NCI-H146 treated with DMSO at 0.1 percent for 48 hours (cell line): ENCODE results near the gene C9orf152.

Experiments used
- DNase-seq: peaks from one replicate; lab custom pipeline; 2025; ENCODE audit not compliant: unreplicated experiment; lab: John Stamatoyannopoulos, UW

C9orf152 gene

DNA sequence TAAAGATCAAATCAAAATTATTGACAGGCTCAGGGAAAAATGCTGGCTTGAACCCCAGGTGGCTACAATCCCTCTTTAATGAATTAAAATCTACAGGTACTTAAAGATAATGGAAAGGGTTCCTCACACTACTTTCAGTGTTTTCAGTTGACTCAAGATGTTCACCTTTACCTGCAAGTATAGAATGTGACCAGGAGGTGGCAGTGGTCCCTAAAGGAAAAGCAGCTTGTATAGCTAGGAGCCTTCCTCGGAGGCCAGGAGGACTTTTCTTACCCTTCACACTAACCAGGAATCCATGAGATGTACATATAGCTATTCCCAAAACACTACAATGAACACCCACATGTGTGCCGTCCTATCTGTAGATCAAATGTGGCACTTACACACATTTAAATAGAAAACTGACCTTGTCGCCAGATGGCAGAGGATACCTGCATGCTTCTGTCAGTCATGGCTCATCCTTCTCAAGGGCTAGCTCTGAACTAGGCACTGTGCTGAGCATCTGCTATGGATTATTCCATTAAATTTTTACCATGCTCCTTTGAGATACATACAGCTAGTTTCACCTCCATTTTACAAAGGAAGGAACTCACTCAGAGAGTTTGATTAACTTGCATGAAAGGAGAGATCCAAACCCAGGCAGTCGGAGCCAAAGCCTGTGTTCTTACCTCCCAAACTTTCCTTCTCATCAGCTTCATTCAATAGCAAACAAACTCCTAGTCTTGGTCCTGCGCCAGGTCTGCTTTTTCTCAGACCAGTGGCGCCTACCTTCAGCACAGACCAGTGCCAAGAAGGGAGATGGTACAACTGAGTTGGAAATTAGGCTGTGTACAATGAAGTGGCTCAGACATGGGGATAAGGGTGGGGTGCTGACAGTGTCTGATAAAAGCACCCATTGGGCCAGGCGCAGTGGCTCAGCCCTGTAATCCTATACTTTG, 24.5 kb downstream of the C9orf152 start:
- DNase-seq = peak; percentile 17

DNA sequence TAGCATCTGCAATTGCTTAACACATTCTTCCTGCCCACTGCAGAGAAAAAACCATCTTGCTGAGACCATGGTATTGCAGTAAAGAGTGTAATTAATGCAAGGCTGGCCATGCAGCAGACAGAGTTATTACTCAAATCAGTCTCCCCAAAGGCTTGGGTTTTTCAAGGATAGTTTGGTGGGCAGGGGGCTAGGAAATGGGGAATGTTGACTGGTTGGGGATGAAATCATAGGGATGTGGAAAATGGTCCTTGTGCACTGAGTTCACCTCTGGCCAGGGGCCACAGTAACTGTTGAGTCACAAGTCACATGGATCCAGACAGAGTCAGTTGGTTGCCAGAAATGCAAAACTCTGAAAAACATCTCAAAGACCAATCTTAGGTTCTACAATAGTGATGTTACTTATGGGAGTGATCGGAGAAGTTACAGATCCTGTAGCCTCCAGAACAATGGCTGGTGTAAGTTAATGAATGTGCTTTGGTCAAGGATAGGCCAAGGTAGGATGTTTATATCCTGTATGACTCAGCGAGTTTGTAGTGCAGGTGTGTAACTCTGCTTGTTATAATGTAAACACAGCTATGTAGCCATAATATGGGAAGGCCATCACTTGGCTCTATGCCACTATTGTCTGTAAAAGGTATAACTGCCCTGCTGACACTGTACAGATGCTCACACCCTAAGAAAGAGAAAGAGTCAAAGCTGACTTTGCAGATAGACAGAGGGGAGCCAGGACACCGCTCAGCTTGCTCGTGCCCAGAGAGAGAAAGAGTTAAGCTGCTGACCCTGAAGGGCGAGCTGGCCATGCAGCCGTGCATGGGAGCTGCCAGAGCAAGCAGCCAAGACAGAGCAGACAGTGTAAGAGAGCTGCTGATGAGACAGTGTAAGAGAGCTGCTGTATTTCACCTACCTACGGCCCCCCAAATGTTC, 27.2 kb downstream of the C9orf152 start:
- no peak for DNase-seq

DNA sequence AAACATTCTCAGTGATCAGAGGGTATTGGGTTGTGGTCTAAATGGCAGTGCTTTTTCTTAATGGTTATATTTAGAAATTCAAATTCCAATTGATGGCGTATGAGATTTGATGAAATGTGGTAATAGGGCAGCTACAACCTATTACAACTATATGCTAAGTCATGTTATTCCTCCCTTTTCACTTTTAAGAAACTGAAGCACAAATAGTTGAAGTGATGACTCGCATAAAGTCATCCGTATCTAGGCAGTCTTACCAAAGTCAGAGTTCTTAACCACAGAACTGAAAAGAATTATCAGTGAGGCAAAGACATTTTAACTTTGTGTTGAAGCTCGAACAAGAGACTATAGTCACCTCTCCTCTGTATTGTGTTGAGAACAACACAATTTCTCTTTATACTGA, 28.2 kb downstream of the C9orf152 start:
- DNase-seq = no peak

DNA sequence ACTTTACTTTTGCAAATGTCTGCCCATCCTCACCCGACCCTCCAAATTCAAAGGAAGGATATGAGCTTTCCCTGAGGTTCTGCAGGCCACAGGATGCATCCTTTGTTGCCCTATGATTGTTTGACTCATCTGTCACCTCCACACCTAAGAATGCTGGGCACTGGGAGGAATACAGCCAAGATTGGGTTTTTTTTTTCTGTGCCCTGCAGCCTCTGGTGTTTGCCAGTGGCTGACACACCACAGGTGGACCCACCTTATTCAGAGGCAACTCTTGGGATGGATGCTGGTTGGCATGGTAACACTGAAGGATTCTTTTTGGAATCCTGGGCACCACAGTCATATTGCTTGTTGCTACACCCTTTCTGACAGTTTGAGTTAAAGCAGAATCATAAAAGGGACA, 29.7 kb downstream of the C9orf152 start:
- DNase-seq = no peak

DNA sequence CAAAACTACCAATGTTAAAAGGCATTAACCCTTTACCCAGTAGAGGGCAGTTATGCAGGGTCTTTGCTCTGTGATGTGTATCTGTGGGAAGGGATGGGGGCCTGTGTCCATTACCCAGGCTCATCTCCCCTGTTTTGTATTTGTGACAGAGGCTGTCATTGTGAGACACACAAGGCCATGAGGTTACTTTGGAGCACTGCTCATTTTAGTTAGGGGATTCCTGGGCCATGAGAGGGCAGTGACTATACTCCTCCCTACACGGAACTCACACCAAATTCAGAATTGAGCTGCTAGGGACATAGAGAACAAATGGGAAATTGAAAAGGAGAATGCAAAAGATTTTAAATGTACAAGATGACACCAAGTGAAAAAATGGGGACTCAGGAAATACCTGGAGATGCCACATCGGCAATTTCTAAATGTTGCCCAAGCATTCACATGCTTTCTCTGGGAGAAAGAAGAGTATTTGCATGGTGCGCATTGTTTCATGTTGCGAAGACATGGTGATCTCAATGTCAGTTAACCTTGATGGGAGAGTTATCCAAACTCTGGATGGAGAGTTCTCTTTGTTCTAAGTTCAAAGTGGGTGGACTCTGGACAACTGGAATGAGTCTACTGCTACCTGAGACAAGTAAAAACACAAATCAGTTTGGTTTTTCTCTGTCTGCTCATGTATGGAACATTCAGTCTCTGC, 32.5 kb downstream of the C9orf152 start:
- DNase-seq = no peak

DNA sequence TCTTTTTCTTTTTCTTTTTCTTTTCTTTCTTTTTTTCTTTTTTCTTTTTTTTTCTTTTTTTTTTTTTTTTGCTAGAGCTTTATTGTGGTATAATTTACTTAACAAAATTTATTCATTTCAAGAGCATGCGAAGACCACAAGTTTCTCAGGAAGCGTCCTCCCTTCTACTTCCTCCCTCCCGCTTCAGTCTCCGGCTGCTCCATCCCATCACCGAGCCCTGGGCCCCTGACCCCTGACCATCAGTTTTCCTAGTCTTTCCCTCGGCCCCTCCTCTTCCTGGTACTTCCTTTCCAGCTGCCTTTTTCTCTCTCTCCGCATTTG, 34.7 kb downstream of the C9orf152 start:
- DNase-seq = no peak

DNA sequence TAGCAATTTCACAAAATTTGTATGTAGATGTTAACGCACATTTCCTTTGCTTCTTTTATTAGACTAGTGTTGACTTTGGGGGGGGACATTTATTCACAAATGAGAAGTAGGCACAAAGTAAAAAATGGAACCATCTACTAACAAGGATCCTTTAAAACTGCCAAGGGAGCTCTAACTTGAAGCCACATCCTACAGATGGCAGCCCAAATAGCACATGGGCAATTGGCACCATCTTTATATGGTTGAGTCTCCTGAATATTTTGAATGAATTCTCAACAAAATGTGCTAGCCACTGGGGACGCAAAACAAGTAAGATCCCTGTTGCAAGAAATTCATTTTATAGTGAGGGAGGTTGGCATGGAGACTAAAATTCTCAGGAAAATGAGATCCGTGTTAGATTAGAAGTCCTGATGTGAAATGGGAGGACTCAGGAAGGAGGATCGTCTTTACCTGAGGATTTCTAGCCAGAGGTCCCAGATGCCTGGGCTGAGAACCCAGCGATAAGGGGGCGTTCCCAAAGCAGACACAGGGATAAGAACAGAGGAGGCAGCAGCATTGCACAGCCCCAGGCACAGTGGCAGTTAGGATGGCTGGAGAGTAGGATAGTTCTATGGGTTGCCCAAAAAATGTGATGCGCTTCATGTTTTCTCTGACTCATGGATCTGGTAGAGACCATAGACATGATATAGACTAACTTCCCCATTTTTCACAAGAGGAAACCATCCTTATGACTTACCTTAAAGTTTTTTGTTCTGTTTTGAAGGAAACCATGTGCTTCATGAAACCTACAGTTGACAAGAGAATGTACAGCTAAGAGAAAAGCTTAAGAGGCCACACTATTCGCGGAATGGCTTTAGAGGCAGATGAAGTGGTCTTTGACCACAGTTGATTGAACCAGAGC, 37.4 kb downstream of the C9orf152 start:
- DNase-seq = no peak

DNA sequence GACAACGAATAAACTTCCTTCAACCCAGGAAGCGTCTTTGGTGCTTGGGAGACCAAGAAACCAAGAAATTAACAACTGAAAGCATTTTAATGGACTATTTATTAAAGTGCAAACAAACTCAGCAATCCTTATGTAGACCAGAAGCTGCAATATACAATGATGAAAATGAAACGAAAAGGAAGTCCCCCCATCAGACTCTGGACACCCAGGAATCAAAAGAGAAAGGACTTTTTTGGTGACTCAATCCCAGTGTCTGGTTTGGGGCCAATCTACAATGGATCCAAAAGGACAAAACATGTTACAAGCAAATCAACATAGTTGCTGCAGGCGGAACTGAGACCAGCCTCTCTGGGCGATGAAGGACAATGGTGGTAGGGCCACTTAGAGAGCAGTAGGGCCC, 39.5 kb downstream of the C9orf152 start:
- DNase-seq = no peak

DNA sequence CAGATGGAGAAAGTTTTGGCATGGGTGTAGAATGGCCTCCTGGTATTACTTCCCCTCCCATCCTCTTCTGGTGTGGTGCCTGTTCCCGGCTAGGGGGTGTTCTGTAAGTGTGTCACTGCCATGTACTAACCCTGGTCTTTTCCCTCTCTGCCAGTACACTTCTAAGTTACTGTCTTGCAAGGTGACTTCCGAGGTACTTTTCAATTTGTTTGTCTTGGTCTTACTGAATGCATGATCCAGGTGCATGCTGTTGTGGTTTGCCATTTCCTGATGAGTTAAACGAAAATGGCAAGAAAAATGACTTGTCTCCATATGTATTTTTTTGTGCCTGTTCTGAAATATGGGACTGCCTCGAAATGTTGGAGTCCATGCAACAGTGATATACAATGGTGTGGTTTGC, 46.0 kb downstream of the C9orf152 start:
- no peak for DNase-seq

DNA sequence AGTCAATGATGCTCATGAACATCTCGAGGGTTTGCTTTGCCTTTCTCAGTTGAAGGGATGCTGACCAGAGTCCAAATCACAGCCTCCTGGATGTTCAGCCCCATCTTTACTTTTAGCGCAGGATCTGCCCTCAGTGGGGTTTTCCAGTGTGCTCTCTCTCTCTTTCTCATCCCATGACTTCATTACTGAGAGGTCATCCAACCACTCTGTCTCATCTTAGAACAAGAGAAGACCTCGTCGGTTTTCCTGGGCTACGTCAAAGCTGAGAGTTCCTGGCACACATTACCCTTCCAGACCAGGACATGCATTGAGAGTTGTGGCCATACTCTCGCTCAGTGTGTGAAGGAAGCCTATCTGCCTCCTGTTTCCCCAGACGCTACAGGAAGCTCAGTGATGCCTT, 47.3 kb downstream of the C9orf152 start:
- no peak for DNase-seq

DNA sequence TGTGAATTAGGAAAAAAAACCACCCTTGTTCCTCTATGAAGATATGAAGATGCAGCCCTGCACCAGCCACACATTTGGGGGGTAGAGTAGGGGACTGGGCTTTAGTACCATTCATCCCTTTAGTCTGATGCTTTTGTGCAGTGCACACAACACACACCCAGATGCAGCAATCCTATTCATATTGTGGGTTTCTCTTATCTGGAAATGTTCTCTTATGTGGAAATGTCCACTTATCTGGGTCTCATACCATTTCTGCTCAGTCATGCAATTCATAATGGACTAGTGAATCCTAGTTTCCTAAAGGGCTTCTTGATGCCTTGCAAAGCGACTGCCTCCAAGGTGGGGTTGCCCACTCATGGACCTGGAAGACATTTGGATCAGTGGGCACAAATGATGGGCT, 47.8 kb downstream of the C9orf152 start:
- no peak for DNase-seq

DNA sequence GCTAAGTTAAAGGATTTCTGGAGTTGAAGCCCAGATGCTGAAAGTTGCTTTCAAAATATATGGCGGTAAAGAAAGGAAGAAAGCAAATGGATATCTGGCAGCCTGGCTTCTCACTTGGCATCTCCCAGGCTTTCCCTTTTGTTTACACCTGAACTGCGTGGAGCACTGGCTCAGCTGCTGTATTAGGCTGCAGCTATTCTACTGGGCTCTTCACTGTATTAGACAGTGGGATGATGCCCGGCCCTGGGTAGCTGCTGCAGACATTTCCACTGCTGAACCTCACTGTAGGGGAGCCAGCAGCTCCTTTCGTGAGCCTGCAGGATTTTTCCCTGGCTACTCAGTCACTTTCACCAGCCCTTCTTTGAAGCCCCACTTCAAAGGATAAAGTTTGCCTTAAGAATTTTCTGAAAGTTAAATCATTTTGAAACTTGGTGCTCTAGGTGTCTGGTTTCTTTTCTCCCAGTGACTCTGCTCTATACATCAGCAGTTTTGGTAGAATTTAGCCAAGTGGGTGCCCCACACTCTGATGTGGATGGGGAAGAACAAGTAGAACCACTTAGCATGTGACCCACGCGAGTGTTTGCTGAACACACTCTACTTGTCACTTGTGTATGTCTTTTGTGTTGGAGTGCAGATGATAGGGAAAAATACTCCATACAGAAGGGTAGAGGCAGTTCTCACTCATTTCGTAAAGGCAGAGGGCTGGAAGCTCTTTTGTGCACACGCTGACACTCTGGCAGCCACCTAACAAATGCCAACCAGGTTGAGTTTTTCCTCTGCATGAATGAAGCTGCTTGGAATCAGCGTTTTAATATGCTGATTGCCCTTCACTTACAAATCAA, 49.9 kb downstream of the C9orf152 start:
- no peak for DNase-seq

DNA sequence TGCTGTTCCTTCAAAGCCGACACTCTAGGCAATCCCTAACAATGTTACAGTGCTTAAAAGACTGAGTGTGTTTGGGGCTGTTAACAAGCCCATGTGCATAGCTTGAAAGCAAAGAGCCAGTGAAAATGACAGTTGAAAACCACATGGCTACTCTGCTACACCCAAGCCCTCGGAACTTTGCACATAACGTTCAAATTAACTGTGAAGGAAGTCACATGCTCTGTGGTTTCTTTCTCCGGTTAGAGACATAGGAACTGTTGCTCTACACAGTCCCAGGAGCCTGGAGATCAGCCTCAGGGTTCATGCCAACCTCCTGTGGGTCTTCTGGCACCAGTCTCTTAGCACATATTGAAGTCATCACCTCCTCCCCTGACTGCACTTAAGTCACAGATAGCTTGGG, 51.1 kb downstream of the C9orf152 start:
- no peak for DNase-seq

DNA sequence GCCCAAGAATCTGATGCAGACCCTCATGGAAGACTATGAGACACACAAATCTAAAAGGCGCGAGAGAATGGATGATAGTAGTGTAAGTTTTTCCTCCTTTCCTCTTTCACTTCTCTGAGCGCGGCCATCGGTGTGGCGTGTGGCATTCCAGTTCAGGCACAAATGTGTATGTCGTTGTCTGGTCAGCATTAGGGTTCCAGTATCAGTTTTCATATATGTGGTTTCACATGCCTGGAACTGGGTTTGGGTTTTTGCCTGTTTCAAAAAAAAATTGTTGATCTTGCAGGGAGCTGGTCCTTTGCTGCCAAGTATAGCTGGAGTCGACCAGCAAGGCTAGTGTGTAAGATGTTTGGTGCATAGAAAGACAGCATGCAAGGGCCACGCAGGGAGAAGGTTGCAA, 51.5 kb downstream of the C9orf152 start:
- no peak for DNase-seq

DNA sequence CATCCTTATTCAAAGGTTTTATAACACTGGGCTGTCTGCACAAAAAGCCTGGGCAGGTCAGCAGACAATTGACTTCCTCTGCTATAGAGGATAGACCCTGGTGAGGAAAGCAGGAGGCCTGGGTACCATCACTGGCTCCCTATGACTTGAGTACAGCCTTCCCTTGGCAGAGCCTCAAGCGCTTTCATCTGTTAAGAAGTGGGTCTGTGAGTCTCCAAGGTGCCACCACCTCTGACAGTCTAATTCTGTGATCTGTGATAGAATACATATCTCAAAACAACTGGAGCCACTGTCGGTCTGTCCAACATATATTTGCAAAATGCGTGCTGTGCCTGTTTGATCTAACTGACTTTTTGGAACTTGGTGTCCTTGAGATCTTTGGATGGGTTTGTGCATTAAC, 52.2 kb downstream of the C9orf152 start:
- DNase-seq = no peak

DNA sequence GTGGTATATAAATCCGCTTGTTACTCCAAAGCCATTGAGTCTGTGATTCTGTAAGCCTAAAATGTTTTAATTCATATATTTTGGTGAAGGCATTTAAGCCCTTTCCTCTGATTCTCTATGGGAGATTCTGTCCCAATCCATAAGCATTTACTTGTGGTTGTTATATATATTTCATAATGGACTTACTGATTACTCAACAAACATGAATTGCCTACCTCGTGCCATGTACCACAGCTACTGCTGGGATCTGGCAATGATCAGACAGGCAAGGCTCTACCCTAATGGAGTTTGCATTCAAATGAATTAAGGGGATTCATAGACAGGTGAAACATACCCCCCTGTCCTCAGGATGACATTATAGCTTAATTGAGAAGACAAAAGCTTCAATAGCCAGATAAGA, 54.5 kb downstream of the C9orf152 start:
- DNase-seq = no peak

DNA sequence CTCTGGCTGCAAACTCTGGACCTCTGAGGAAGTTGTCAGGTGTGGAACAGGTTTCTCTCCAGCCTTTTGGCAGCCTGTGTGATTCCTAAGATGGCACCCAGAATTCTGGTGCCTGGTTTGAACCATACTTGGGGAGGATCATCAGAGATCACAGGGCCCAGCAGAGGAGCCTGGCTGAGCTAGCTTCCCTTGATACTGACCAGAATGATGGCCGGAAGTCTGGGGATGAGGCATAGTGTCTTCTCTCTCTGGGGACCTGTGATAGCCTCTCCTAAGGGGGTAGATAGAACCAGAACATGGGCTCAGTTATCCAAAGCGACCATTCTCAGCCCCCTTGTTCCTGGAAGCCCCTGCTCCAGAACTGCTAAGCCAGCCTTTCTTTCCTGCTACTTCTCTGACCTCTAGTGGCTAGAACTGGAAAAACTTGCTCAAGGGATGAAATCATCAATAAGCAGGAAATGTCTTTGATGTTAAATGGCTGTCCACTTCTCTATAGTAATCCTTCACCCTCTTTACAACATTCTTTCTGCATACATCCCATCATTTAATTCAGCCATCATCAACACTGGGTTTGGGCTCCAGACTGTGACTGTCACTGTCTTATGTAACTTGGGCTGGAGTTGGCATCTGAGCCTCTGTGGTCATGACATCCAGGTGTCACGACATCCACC, 55.1 kb downstream of the C9orf152 start:
- peak; percentile 13 for DNase-seq
